DOHH2 (cell line): ENCODE measurements around the gene FRG2B.

Source experiments
- H3F3A ChIP-seq: fragments of 200-600 bp; sonication (generic), shearing (Covaris generic); 2 replicates; pipeline ENCODE4 v1.6.0; 2016; ENCODE audit warnings: antibody characterized with exemption, mild to moderate bottlenecking; ENCODE audit not compliant: control insufficient read depth, insufficient read depth
- H3K27ac ChIP-seq: fragments of 200-600 bp; sonication (generic); 2 replicates; pipeline ENCODE4 v1.5.1; 2014; ENCODE audit warnings: low read depth, mild to moderate bottlenecking, low read length, moderate library complexity
- H3K27me3 ChIP-seq: fragments of 200-600 bp; sonication (generic); 2 replicates; pipeline ENCODE4 v1.6.1; 2014; ENCODE audit warnings: mild to moderate bottlenecking, low read length, mixed read lengths; ENCODE audit not compliant: control insufficient read depth
- H3K36me3 ChIP-seq: fragments of 200-600 bp; sonication (generic); 2 replicates; pipeline ENCODE4 v1.6.1; 2014; ENCODE audit warnings: mild to moderate bottlenecking, low read length, moderate library complexity, mixed read lengths; ENCODE audit not compliant: control insufficient read depth
- H3K4me1 ChIP-seq: fragments of 200-600 bp; sonication (generic); 2 replicates; pipeline ENCODE4 v1.6.1; 2014; ENCODE audit warnings: mild to moderate bottlenecking, low read length, mixed read lengths; ENCODE audit not compliant: control insufficient read depth
- H3K4me2 ChIP-seq: fragments of 200-600 bp; sonication (generic); 2 replicates; pipeline ENCODE4 v1.6.0; 2014; ENCODE audit warnings: mild to moderate bottlenecking, low read length, moderate library complexity
- H3K4me3 ChIP-seq: fragments of 200-600 bp; sonication (generic); 2 replicates; pipeline ENCODE4 v1.5.1; 2014; ENCODE audit warnings: mild to moderate bottlenecking, low read length, mixed read lengths
- H3K79me2 ChIP-seq: fragments of 200-600 bp; sonication (generic); 2 replicates; pipeline ENCODE4 v1.6.1; 2014; ENCODE audit warnings: mild to moderate bottlenecking, low read length, mixed read lengths; ENCODE audit not compliant: control insufficient read depth
- H3K9me2 ChIP-seq: fragments of 200-600 bp; sonication (generic); replicated peaks from 2 replicates; pipeline ENCODE4 v1.6.1; 2014; ENCODE audit warnings: mild to moderate bottlenecking, low read length, mixed read lengths; ENCODE audit not compliant: control insufficient read depth
- H3K9me3 ChIP-seq: fragments of 200-600 bp; sonication (generic); 2 replicates; pipeline ENCODE4 v1.6.1; 2014; ENCODE audit warnings: antibody characterized with exemption, low read length, mixed read lengths; ENCODE audit not compliant: control insufficient read depth, insufficient read depth
- H4K20me1 ChIP-seq: fragments of 200-600 bp; sonication (generic); 2 replicates; pipeline ENCODE4 v1.6.0; 2014; ENCODE audit warnings: low read depth, mild to moderate bottlenecking, antibody characterized with exemption, low read length, moderate library complexity; ENCODE audit not compliant: control insufficient read depth, insufficient read depth
- EZH2phosphoT487 ChIP-seq: fragments of 200-600 bp; sonication (generic); IDR thresholded peaks from 2 replicates; pipeline ENCODE4 v1.6.1; 2017; ENCODE audit warnings: borderline replicate concordance, mild to moderate bottlenecking, antibody characterized with exemption, low read length, moderate library complexity, mixed read lengths
- TF ChIP-seq, protein P1 (sequence below): fragments of 200-600 bp; sonication (generic); IDR thresholded peaks from one replicate; pipeline ENCODE4 v1.5.1; 2014; ENCODE audit warnings: antibody characterized with exemption, mild to moderate bottlenecking, low read depth, low read length; ENCODE audit not compliant: poor library complexity, severe bottlenecking

FRG2B gene

DNA sequence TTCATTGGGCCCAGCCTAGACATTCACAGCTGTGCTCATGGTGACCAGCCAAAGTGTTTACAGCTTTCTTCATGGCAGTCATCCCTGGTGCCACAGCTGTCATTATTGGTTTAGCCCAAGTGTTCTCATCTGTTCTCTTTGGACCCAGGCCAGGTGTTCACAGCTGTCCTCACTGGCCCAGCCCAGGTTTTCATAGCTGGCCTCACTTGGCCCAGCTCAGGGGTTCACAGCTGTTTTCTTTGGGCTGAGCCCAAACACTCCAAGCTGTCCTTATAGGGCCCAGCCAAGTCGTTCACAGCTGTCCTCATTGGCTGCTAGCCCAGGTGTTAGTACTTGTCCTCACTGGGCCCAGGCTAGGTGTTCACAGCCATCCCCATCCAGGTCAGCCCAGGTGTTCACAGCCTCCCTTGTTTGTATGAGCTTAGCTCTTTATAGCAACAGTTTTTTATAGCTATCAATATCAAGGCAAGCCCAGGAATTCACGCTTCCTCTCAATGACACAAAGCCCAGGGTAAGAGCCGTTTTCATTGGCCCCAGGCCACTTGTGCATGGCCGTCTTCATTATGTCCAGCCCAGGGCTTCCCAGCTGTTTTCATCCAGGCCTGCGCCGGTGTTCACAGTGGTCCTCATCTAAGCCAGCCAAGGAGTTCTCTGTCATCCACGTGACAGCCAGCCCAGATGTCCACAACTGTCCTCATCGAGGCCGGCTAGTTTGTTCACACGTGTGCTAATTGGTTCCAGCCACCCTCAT, 11.6 kb downstream of the FRG2B start:
- no peak overlapping the region for H3K4me2 ChIP-seq
- TF ChIP-seq, protein P1, sequence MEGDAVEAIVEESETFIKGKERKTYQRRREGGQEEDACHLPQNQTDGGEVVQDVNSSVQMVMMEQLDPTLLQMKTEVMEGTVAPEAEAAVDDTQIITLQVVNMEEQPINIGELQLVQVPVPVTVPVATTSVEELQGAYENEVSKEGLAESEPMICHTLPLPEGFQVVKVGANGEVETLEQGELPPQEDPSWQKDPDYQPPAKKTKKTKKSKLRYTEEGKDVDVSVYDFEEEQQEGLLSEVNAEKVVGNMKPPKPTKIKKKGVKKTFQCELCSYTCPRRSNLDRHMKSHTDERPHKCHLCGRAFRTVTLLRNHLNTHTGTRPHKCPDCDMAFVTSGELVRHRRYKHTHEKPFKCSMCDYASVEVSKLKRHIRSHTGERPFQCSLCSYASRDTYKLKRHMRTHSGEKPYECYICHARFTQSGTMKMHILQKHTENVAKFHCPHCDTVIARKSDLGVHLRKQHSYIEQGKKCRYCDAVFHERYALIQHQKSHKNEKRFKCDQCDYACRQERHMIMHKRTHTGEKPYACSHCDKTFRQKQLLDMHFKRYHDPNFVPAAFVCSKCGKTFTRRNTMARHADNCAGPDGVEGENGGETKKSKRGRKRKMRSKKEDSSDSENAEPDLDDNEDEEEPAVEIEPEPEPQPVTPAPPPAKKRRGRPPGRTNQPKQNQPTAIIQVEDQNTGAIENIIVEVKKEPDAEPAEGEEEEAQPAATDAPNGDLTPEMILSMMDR = no peak
- TF ChIP-seq EZH2phosphoT487 = no peak
- H3K4me3 ChIP-seq = no peak overlapping the region
- H3K9me3 ChIP-seq = 0 out of 2 replicates have a peak, but pooled peaks cover 3% of the 10 kb centered on the region
- H3K9me2 ChIP-seq = no peaks in the 10 kb centered on the region
- H3K36me3 ChIP-seq = no peaks in the 10 kb centered on the region
- no peaks in the 10 kb centered on the region for H3K4me1 ChIP-seq
- H3F3A ChIP-seq = no peaks in the 10 kb centered on the region
- no peaks in the 10 kb centered on the region for H3K27me3 ChIP-seq
- no peaks in the 10 kb centered on the region for H4K20me1 ChIP-seq
- no peak overlapping the region for H3K27ac ChIP-seq
- H3K79me2 ChIP-seq = no peaks in the 10 kb centered on the region

DNA sequence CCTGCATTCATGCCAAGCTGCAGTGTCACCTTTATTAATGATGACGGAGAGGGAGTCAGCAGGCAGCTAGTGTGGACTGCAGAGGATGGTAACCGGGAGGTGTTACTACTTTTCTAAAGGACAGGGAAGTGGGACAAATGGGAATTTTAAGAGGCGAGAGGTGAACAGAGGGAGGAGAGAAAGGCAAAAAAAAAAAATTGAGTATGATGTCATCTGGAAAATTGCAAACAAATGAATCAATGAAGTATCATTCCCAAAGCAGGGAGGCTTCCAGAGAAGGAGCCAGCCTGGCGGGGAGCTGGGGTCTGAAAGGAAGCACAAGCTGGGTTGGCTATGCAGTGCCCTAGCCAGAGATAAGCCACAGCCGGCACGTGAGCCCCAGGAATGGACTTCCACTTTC, 12.9 kb downstream of the FRG2B start:
- Histone ChIP-seq H3K9me2 (no peaks in the 10 kb centered on the region), H3K9me3 (0 out of 2 replicates have a peak, but pooled peaks cover under 1% of the 10 kb centered on the region)
- TF ChIP-seq, protein P1 = no peak
- no peak for TF ChIP-seq EZH2phosphoT487

DNA sequence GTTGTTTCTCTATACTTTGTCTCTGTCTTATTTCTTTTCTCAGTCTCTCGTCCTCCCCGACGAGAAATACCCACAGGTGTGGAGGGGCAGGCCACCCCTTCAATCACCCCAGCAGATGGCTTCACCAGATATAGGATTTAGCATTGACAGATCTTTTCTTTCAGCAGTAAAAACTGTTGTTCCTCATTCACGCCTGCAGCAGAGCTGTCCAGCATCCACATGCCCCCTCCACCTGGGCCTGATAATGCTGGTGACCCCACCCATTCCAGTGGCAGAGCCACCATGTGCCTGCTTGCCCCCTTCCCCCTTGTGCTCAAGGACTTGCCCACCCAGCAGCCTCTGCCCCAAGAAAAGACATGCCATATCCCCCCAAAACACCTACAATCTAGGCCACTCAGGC, 15.5 kb downstream of the FRG2B start:
- Histone ChIP-seq H3K36me3 (no peaks in the 10 kb centered on the region), H3F3A (no peaks in the 10 kb centered on the region), H4K20me1 (no peaks in the 10 kb centered on the region), H3K9me3 (peaks cover 7% of the 10 kb centered on the region; the same call in 1 of the 2 replicates), H3K4me2 (no peak overlapping the region), H3K4me1 (no peaks in the 10 kb centered on the region), H3K27me3 (peaks cover 4% of the 10 kb centered on the region; the same call in 1 of the 2 replicates), H3K4me3 (no peak overlapping the region), H3K9me2 (no peaks in the 10 kb centered on the region), H3K79me2 (no peaks in the 10 kb centered on the region), H3K27ac (no peak overlapping the region)
- TF ChIP-seq EZH2phosphoT487 = no peak
- TF ChIP-seq, protein P1 = no peak

More for the DNA sequence above, 12.9 kb downstream of the FRG2B start:
- H3K27me3 ChIP-seq = peaks cover under 1% of the 10 kb centered on the region; the same call in 1 of the 2 replicates
- H3K27ac ChIP-seq = no peak overlapping the region
- no peaks in the 10 kb centered on the region for H3K4me1 ChIP-seq
- no peak overlapping the region for H3K4me3 ChIP-seq
- H3F3A ChIP-seq = no peaks in the 10 kb centered on the region
- H3K79me2 ChIP-seq = no peaks in the 10 kb centered on the region
- H3K4me2 ChIP-seq = no peak overlapping the region
- no peaks in the 10 kb centered on the region for H4K20me1 ChIP-seq
- H3K36me3 ChIP-seq = no peaks in the 10 kb centered on the region
